CD14-positive monocyte (primary cell): ENCODE results near the gene PRODH2. TPM values are rescaled to one million over a fixed set of nuclear protein-coding genes. Genes with fewer than 3 reads are reported as not detected.
"Not testable (repeated sequence)": the region's sequence is repeated elsewhere in the genome, so short reads cannot be mapped to it uniquely, and the experiment has no call there.

Experiments
- DNase-seq, 3 donors: peaks; one replicate each; pipeline ENCODE4 v3.0.0-alpha.2; 2011 to 2022
- H2AFZ ChIP-seq: 2 replicates; pipeline ENCODE4 v1.6.0; 2012; ENCODE audit warnings: mild to moderate bottlenecking, low read depth, low read length, inconsistent platforms; ENCODE audit not compliant: insufficient read depth, poor library complexity, severe bottlenecking
- H3K27ac ChIP-seq, 2 donors: 1 replicate in 1 of 2; 2 replicates in 1 of 2; pipeline ENCODE4 v1.5.1; 2012 to 2013; ENCODE audit warnings: low read length in 2 of 2, control low read depth in 1 of 2, inconsistent platforms in 1 of 2, low read depth in 1 of 2, mild to moderate bottlenecking in 1 of 2
- H3K27me3 ChIP-seq, 2 donors: one replicate each; pipeline versions ENCODE4 v1.6.0 to v1.6.1; 2011 to 2013; ENCODE audit warnings: low read length in 2 of 2; ENCODE audit not compliant: control insufficient read depth in 2 of 2, insufficient read depth in 2 of 2
- H3K36me3 ChIP-seq, 2 donors: replicated peaks in 1 of 2; 1 replicate in 1 of 2; 2 replicates in 1 of 2; pipeline versions ENCODE4 v1.5.1 to v1.6.1; 2012 to 2013; ENCODE audit warnings: low read length in 2 of 2, control low read depth in 1 of 2, inconsistent platforms in 1 of 2, mild to moderate bottlenecking in 1 of 2; ENCODE audit not compliant: insufficient read depth in 2 of 2, control insufficient read depth in 1 of 2
- H3K4me1 ChIP-seq, 2 donors: 1 replicate in 1 of 2; 2 replicates in 1 of 2; pipeline versions ENCODE4 v1.5.1 to v1.6.1; 2012 to 2013; ENCODE audit warnings: low read length in 2 of 2, control low read depth in 1 of 2, inconsistent platforms in 1 of 2, mild to moderate bottlenecking in 1 of 2, moderate library complexity in 1 of 2; ENCODE audit not compliant: insufficient read depth in 2 of 2, control insufficient read depth in 1 of 2
- H3K4me2 ChIP-seq: replicated peaks from 2 replicates; pipeline ENCODE3; 2012; ENCODE audit warnings: low read length, moderate library complexity, mild to moderate bottlenecking; ENCODE audit not compliant: poor library complexity, severe bottlenecking; ENCODE audit errors: extremely low read depth
- H3K4me3 ChIP-seq, 3 experiments: fragments of 200-600 bp in 1 of 3; sonication (generic) in 1 of 3; replicated peaks in 1 of 3; 1 replicate in 2 of 3; 2 replicates in 1 of 3; pipeline ENCODE4 v1.5.1; 2011 to 2013; ENCODE audit warnings: low read length in 3 of 3, mild to moderate bottlenecking in 3 of 3, control low read depth in 2 of 3, low read depth in 2 of 3, inconsistent platforms in 1 of 3, moderate library complexity in 1 of 3
- H3K79me2 ChIP-seq: 2 replicates; pipeline ENCODE4 v1.6.0; 2012; ENCODE audit warnings: mild to moderate bottlenecking, control low read depth, inconsistent platforms, low read length, moderate library complexity; ENCODE audit not compliant: insufficient read depth
- H3K9ac ChIP-seq: 2 replicates; pipeline ENCODE4 v1.6.0; 2017; ENCODE audit warnings: low read length, mild to moderate bottlenecking; ENCODE audit not compliant: insufficient read depth, poor library complexity, severe bottlenecking
- H3K9me3 ChIP-seq, 2 donors: replicated peaks in 1 of 2; 1 replicate in 1 of 2; 2 replicates in 1 of 2; pipeline versions ENCODE4 v1.5.1 to v1.6.1; 2012 to 2013; ENCODE audit warnings: low read length in 2 of 2, control low read depth in 1 of 2; ENCODE audit not compliant: control insufficient read depth in 1 of 2, insufficient read depth in 1 of 2
- H4K20me1 ChIP-seq: 2 replicates; pipeline ENCODE4 v1.6.0; 2012; ENCODE audit warnings: mild to moderate bottlenecking, low read length, control low read depth, moderate library complexity; ENCODE audit not compliant: insufficient read depth
- H3K27ac Mint-ChIP-seq, 7 donors: one replicate each; pipeline ENCODE4 v1.8.0; 2020; ENCODE audit warnings: mild to moderate bottlenecking in 7 of 7, mixed read lengths in 7 of 7, moderate library complexity in 6 of 7, inconsistent platforms in 2 of 7
- H3K27me3 Mint-ChIP-seq, 3 donors: one replicate each; pipeline ENCODE4 v1.8.0; 2021 to 2022; ENCODE audit warnings: low read depth in 3 of 3, mild to moderate bottlenecking in 3 of 3, mixed read lengths in 3 of 3, moderate library complexity in 3 of 3, inconsistent platforms in 1 of 3
- H3K36me3 Mint-ChIP-seq, 2 donors: one replicate each; pipeline ENCODE4 v1.8.0; 2020; ENCODE audit warnings: mixed read lengths in 2 of 2, inconsistent platforms in 1 of 2, mild to moderate bottlenecking in 1 of 2
- H3K4me1 Mint-ChIP-seq: one replicate; pipeline ENCODE4 v1.8.0; 2020; ENCODE audit warnings: mild to moderate bottlenecking, mixed read lengths
- H3K4me3 Mint-ChIP-seq, 2 donors: one replicate each; pipeline ENCODE4 v1.8.0; 2020; ENCODE audit warnings: mild to moderate bottlenecking in 2 of 2, mixed read lengths in 2 of 2, moderate library complexity in 1 of 2
- H3K9me3 Mint-ChIP-seq, 7 donors: one replicate each; pipeline ENCODE4 v1.8.0; 2020 to 2022; ENCODE audit warnings: mixed read lengths in 7 of 7, mild to moderate bottlenecking in 6 of 7, moderate library complexity in 6 of 7, inconsistent platforms in 2 of 7
- CTCF ChIP-seq: fragments of 200-600 bp; IDR thresholded peaks from one replicate; pipeline ENCODE4 v1.8.0; 2022; ENCODE audit warnings: antibody characterized with exemption, mild to moderate bottlenecking
- WGBS: methylation state at CpG from one replicate; pipeline ENCODE4 v1.1.5; 2013; ENCODE audit warnings: missing lambda C conversion rate; ENCODE audit not compliant: insufficient coverage; 5-methylcytosine and 5-hydroxymethylcytosine counted together
- intact Hi-C, 2 donors: fragments of 100-400 bp; cut with micrococcal nuclease; formaldehyde crosslinking; loops; one replicate each; pipeline versions ENCODE4 v1.15.0 to v1.15.1; 2023
- polyA plus RNA-seq, 3 donors: library from polyadenylated mRNA; depleted of rRNA in 1 of 3; unstranded in 2 of 3; stranded (reverse) in 1 of 3; fragments of 300-500 nt in 2 of 3; fragments of >200 nt in 1 of 3; fragmentation: Illumina TruSeq in 2 of 3; gene quantifications; 1 replicate in 2 of 3; 2 replicates in 1 of 3; pipeline ENCODE4 v1.2.3, GENCODE V29; 2012 to 2021

Gene PRODH2
- polyA plus RNA-seq, 3 donors: not detected

GRCh38 chr19:35773020-35773806 is 39.4 kb downstream of the PRODH2 start:
- H2AFZ ChIP-seq: no peak overlapping the region
- no peak overlapping the region for H3K4me3 Mint-ChIP-seq
- no peak overlapping the region for H3K4me2 ChIP-seq
- H3K4me3 ChIP-seq: no peak overlapping the region
- no peak overlapping the region for H3K9ac ChIP-seq
- WGBS: 100% methylated on average over 2 of the region's 9 CpGs
- H4K20me1 ChIP-seq: no peaks in the 10 kb centered on the region
- H3K4me1 Mint-ChIP-seq: peaks cover 23% of the 10 kb centered on the region
- DNase-seq: peak in 2 of 3 donors; percentile 20 to 71
- peaks cover 0 to 5% (median 4%) of the 10 kb centered on the region in 3 donors for H3K27me3 Mint-ChIP-seq
- H3K79me2 ChIP-seq: peaks cover 20% of the 10 kb centered on the region
- peak overlapping the region in 1 of 7 donors; percentile 50 for H3K27ac Mint-ChIP-seq
- H3K4me1 ChIP-seq: peaks cover 14 to 19% of the 10 kb centered on the region in 2 donors
- peaks cover 0 to 2% (median 0%) of the 10 kb centered on the region in 7 donors for H3K9me3 Mint-ChIP-seq
- no peaks in the 10 kb centered on the region for H3K27me3 ChIP-seq
- H3K9me3 ChIP-seq: no peaks in the 10 kb centered on the region
- no peaks in the 10 kb centered on the region for H3K36me3 ChIP-seq
- peaks cover 6 to 14% of the 10 kb centered on the region in 2 donors for H3K36me3 Mint-ChIP-seq
- TF ChIP-seq CTCF: no peak
- no peak overlapping the region for H3K27ac ChIP-seq
- intact Hi-C loops: loop anchor here in 1 of 2 donors (10.0 kb wide), 2 partner anchors 102 to 282 kb away; partner anchors contain the start of genes THAP8 and WDR62

- H2AFZ ChIP-seq, H3K4me3 Mint-ChIP-seq, H3K4me2 ChIP-seq, H3K27ac Mint-ChIP-seq, H3K9me3 Mint-ChIP-seq, H4K20me1 ChIP-seq, H3K27me3 ChIP-seq, H3K27ac ChIP-seq, H3K9ac ChIP-seq, H3K27me3 Mint-ChIP-seq, H3K4me3 ChIP-seq, H3K36me3 ChIP-seq, H3K9me3 ChIP-seq, DNase-seq: not testable (repeated sequence)
- peaks cover 14 to 19% of the 10 kb centered on the region in 2 donors for H3K4me1 ChIP-seq
- H3K79me2 ChIP-seq: peaks cover 18% of the 10 kb centered on the region
- WGBS: 100% methylated on average over 3 of the region's 5 CpGs
- Mint-ChIP-seq H3K4me1 (peaks cover 23% of the 10 kb centered on the region), H3K36me3 (peaks cover 6 to 13% of the 10 kb centered on the region in 2 donors)
- intact Hi-C loops: loop anchor here in 1 of 2 donors (10.0 kb wide), 2 partner anchors 102 to 282 kb away; partner anchors contain the start of genes THAP8 and WDR62
These were observed 40.3 kb downstream of the PRODH2 start for GRCh38 chr19:35772362-35772761.
